Urinary bladder (tissue), 4 donors: ENCODE results near the gene CAPN3. TPM values are rescaled to one million over a fixed set of nuclear protein-coding genes. Genes with fewer than 3 reads are reported as not detected.

Experiments
- DNase-seq: peaks from one replicate; pipeline ENCODE4 v3.0.0-alpha.2; 2015; ENCODE audit errors: extremely low spot score
- H3K27ac ChIP-seq: one replicate; pipeline ENCODE4 v1.5.1; 2013; ENCODE audit warnings: low read depth, mild to moderate bottlenecking, moderate library complexity
- H3K36me3 ChIP-seq: one replicate; pipeline ENCODE4 v1.6.1; 2013; ENCODE audit warnings: mild to moderate bottlenecking, moderate library complexity; ENCODE audit not compliant: insufficient read depth
- H3K4me1 ChIP-seq: one replicate; pipeline ENCODE4 v1.6.1; 2013; ENCODE audit warnings: mild to moderate bottlenecking, moderate library complexity; ENCODE audit not compliant: insufficient read depth
- H3K4me3 ChIP-seq: one replicate; pipeline ENCODE4 v1.5.1; 2013; ENCODE audit warnings: low read depth, low read length
- WGBS: extraction: QIAGEN DNeasy Blood & Tissue Kit; methylation state at CpG from one replicate; pipeline ENCODE4 v1.1.7; 2013; 5-methylcytosine and 5-hydroxymethylcytosine counted together
- polyA plus RNA-seq: library from polyadenylated mRNA; stranded (reverse); fragments of 200-250 nt; gene quantifications from one replicate; pipeline ENCODE4 v1.2.3, GENCODE V29; 2013
- total RNA-seq: library from RNA; depleted of rRNA; stranded (reverse); fragments of >200 nt; gene quantifications from one replicate; pipeline ENCODE4 v1.2.3, GENCODE V29; 2014
- donor health status: healthy with polysubstance abuse.
- donor health status: healthy.

The CAPN3 gene
- total and polyA plus RNA-seq, 2 donors = 6.3 to 8.6 TPM

DNA sequence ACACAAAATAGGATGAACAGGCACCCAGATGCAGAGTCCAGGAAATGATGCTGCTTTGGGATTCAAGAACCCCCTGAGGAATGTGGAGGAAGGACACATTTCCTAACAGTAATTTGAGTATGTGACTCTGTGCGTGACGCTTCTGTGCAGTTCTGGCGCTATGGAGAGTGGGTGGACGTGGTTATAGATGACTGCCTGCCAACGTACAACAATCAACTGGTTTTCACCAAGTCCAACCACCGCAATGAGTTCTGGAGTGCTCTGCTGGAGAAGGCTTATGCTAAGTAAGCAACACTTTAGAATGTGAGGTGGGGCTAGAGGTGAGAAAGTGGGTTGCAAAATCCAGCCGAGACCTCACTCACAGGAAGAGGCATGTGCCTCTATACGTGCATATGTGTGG is 28.3 kb downstream of the CAPN3 start:
- Histone ChIP-seq H3K36me3 (no peaks in the 10 kb centered on the region), H3K27ac (no peak overlapping the region), H3K4me1 (no peaks in the 10 kb centered on the region), H3K4me3 (no peak overlapping the region)
- WGBS = 86% methylated on average over 8 of the region's 8 CpGs
- no peak for DNase-seq

GRCh38 chr15:42392309-42393024 is 33.2 kb downstream of the CAPN3 start:
- DNase-seq = no peak
- Histone ChIP-seq H3K27ac (no peak overlapping the region), H3K4me3 (no peak overlapping the region), H3K4me1 (no peaks in the 10 kb centered on the region), H3K36me3 (no peaks in the 10 kb centered on the region)
- 86% methylated on average over 11 of the region's 11 CpGs for WGBS

DNA sequence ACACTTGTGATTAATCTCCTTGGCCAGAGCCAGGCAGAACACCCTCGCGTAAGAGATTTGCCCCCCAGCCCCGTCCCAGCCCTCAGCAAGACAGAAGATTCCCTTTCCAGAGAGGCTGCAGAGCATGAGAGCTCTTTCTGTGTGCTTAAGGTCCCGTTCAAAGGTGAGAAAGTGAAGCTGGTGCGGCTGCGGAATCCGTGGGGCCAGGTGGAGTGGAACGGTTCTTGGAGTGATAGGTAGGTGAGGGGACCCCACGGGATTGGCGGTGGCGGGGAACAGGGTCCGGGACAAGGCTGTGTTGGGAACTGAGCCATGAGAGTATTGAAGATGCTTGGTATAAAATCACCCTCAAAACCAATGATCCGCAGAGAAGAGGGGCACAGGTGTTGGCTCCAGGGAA is 34.8 kb downstream of the CAPN3 start:
- H3K4me1 ChIP-seq = no peaks in the 10 kb centered on the region
- 84% methylated on average over 13 of the region's 13 CpGs for WGBS
- no peak overlapping the region for H3K4me3 ChIP-seq
- H3K36me3 ChIP-seq = no peaks in the 10 kb centered on the region
- DNase-seq = no peak
- H3K27ac ChIP-seq = no peak overlapping the region

GRCh38 chr15:42395838-42396237 is 36.5 kb downstream of the CAPN3 start:
- 72% methylated on average over 1 of the region's 1 CpG for WGBS

GRCh38 chr15:42401544-42402454 is 42.5 kb downstream of the CAPN3 start:
- DNase-seq = no peak
- H3K4me1 ChIP-seq = no peaks in the 10 kb centered on the region
- WGBS = 83% methylated on average over 24 of the region's 24 CpGs
- no peak overlapping the region for H3K27ac ChIP-seq
- no peaks in the 10 kb centered on the region for H3K36me3 ChIP-seq
- no peak overlapping the region for H3K4me3 ChIP-seq

More at GRCh38 chr15:42395838-42396237, 36.5 kb downstream of the CAPN3 start:
- Histone ChIP-seq H3K27ac (no peak overlapping the region), H3K36me3 (no peaks in the 10 kb centered on the region), H3K4me3 (no peak overlapping the region), H3K4me1 (no peaks in the 10 kb centered on the region)
- no peak for DNase-seq

DNA sequence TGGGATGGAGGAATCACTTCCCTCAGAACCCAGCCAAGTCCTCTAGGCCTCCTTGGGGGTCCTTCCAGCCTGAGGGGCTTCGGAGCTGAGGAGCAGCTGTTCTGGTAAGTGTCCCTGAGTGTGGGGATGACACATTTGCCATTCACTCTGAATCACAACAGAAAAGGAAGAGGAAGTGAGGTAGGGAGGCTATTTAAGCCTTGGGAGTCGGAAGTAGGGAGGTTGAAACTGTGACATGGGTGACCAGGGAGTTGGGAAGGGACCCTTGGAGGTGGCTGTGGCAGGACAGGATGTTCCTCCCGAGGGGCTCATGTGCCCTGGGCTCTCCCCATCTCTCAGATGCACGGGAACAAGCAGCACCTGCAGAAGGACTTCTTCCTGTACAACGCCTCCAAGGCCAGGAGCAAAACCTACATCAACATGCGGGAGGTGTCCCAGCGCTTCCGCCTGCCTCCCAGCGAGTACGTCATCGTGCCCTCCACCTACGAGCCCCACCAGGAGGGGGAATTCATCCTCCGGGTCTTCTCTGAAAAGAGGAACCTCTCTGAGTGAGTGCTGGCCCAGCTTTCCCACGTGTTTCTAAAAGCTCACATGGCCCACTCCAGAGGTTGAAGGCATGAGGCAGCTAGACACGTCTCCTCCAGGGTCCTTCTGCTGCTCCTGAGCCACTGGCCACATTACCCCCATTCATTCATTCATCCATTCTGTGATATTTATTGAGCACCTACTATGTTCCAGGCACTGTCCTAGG is 43.3 kb downstream of the CAPN3 start:
- H3K4me1 ChIP-seq = no peaks in the 10 kb centered on the region
- no peaks in the 10 kb centered on the region for H3K36me3 ChIP-seq
- DNase-seq = no peak
- H3K27ac ChIP-seq = no peak overlapping the region
- H3K4me3 ChIP-seq = no peak overlapping the region
- WGBS = 90% methylated on average over 15 of the region's 15 CpGs

DNA sequence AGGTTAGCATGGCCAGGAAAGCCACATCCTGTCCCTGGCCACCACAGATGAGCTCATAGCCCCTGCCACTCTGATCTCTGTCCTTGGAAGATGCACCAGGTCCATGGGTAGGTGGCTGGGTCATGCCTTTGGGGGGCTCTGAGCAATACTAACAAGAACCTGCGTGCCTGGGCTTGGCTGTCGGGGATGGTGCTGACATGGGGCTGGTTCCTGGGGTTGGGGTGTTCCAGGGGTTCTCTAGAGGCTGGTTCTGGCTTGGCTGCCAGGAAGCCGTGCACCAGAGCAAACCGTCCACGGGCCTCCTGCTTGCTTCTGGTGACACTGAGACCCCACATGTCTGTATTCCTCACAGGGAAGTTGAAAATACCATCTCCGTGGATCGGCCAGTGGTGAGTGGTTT is 44.1 kb downstream of the CAPN3 start:
- Histone ChIP-seq H3K27ac (no peak overlapping the region), H3K36me3 (no peaks in the 10 kb centered on the region), H3K4me1 (no peaks in the 10 kb centered on the region), H3K4me3 (no peak overlapping the region)
- 95% methylated on average over 7 of the region's 7 CpGs for WGBS
- no peak for DNase-seq

GRCh38 chr15:42404461-42405235 is 45.3 kb downstream of the CAPN3 start:
- Histone ChIP-seq H3K4me3 (no peak overlapping the region), H3K4me1 (no peaks in the 10 kb centered on the region), H3K27ac (no peak overlapping the region), H3K36me3 (no peaks in the 10 kb centered on the region)
- no peak for DNase-seq
- WGBS = 84% methylated on average over 12 of the region's 12 CpGs

DNA sequence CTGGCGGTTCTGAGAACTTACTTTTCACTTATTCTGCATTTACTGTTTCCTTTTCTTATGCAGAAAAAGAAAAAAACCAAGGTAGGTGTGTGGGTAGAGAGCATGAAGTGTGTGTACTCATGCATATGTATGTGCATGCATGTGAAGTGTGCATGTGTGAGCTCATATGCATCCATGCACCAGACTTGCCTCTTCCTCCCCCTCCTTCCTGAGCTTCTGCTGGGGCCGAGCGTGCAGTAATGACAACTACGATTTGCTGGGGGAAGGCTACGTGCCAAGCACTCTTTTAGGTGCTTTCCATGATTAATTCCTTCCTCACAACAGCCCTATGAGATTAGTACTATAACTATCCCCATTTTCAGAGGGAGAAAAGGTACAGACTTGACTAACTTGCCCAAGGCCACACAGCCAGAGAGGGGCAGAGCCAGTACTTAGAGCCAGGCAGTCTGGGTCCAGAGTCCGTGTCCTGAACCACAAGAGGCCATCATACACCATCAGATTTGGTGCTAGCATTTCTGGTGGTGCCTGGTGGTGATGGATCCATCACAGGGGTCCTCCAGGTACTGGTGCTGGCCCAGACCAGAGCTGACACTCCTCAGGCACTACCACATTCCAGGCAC is 46.7 kb downstream of the CAPN3 start:
- no peaks in the 10 kb centered on the region for H3K36me3 ChIP-seq
- 66% methylated on average over 6 of the region's 6 CpGs for WGBS
- no peak overlapping the region for H3K27ac ChIP-seq
- no peak for DNase-seq
- no peaks in the 10 kb centered on the region for H3K4me1 ChIP-seq
- no peak overlapping the region for H3K4me3 ChIP-seq

DNA sequence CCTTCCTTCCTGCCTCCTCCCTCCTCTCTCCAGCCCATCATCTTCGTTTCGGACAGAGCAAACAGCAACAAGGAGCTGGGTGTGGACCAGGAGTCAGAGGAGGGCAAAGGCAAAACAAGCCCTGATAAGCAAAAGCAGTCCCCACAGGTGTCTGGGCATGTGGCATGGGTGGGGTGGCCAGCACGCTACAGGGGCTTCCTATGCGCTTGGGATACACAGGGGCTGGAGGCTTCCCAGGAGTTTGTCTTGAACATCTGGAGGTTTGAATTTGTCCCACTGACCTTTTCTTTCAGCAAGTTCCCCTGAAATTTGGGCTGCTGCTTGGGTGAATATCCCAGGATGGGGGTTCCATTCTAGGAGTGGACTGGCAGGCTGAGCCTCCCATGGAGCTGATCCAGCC is 48.9 kb downstream of the CAPN3 start:
- Histone ChIP-seq H3K36me3 (no peaks in the 10 kb centered on the region), H3K4me3 (no peak overlapping the region), H3K27ac (no peak overlapping the region), H3K4me1 (no peaks in the 10 kb centered on the region)
- WGBS = 65% methylated on average over 4 of the region's 4 CpGs
- DNase-seq = no peak

DNA sequence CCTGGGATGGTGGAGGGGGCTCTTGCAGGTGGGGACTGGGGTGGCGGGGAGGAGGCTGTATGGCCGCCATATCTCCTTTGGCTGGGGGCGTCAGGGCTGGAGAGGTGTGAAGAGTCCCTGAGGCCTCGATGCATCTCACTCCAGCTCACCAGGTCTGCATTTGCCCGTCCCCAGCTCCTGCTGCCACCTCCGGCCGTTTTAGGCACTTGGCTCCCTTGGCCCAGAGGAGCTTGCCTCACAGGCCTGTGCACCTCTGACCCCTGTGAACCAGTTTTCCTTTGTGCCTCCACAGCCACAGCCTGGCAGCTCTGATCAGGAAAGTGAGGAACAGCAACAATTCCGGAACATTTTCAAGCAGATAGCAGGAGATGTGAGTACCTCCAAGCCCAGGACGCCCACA is 49.7 kb downstream of the CAPN3 start:
- Histone ChIP-seq H3K27ac (no peak overlapping the region), H3K36me3 (no peaks in the 10 kb centered on the region), H3K4me1 (no peaks in the 10 kb centered on the region), H3K4me3 (no peak overlapping the region)
- DNase-seq = no peak
- WGBS = 87% methylated on average over 9 of the region's 9 CpGs

GRCh38 chr15:42411884-42412283 is 52.6 kb downstream of the CAPN3 start:
- WGBS = 97% methylated on average over 7 of the region's 7 CpGs
- no peaks in the 10 kb centered on the region for H3K36me3 ChIP-seq

DNA sequence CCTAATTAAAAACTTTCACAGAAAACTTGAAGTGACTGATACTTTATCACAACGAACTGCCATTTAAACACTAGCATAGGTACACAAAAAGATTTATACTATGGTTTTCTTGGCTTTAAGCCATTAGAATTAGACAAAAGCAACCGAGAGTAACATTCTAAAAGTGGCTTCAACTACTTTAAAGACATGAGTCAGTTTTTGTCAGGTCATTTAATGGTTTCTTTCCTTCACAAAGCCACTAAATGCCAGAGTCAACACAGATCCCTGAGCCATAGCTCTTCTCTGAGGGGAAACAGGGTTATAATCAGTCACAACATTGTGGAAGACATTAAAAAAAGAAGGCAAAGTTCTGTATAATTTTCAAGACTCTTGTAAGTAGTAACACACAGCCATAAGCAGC is 54.6 kb downstream of the CAPN3 start:
- no peak for DNase-seq
- no peak overlapping the region for H3K4me3 ChIP-seq
- H3K27ac ChIP-seq = no peak overlapping the region
- no peaks in the 10 kb centered on the region for H3K4me1 ChIP-seq
- 53% methylated on average over 2 of the region's 2 CpGs for WGBS
- no peaks in the 10 kb centered on the region for H3K36me3 ChIP-seq

More at GRCh38 chr15:42411884-42412283, 52.6 kb downstream of the CAPN3 start:
- H3K4me1 ChIP-seq = no peaks in the 10 kb centered on the region
- no peak overlapping the region for H3K27ac ChIP-seq
- no peak overlapping the region for H3K4me3 ChIP-seq
- DNase-seq = no peak
